Esophagus muscularis mucosa (tissue), 4 donors: ENCODE data around the gene RIMS3. TPM values are rescaled to one million over a fixed set of nuclear protein-coding genes. Genes with fewer than 3 reads are reported as not detected.
A peak's percentile ranks its signal among the peaks of the same experiment; 100 is the strongest.

ENCODE experiments used
- DNase-seq: peaks from one replicate; pipeline ENCODE4 v3.0.0-alpha.2; 2017; ENCODE audit errors: extremely low spot score
- H3K27ac ChIP-seq, 4 donors: fragments of 200-600 bp; sonication (generic); replicated peaks in 1 of 4; 1 replicate in 3 of 4; 2 replicates in 1 of 4; pipeline ENCODE4 v1.5.1; 2016 to 2019; ENCODE audit warnings: mild to moderate bottlenecking in 1 of 4
- H3K27me3 ChIP-seq, 4 donors: fragments of 200-600 bp; sonication (generic); one replicate each; pipeline versions ENCODE4 v1.5.1 to v1.6.0; 2016 to 2019
- H3K36me3 ChIP-seq, 4 donors: fragments of 200-600 bp; sonication (generic); one replicate each; pipeline ENCODE4 v1.5.1; 2016 to 2019
- H3K4me1 ChIP-seq, 4 donors: fragments of 200-600 bp; sonication (generic); one replicate each; pipeline ENCODE4 v1.5.1; 2016 to 2019
- H3K4me3 ChIP-seq, 4 donors: fragments of 200-600 bp; sonication (generic); 1 replicate in 2 of 4; 2 replicates in 2 of 4; pipeline ENCODE4 v1.5.1; 2016 to 2019; ENCODE audit warnings: mild to moderate bottlenecking in 4 of 4, moderate library complexity in 1 of 4
- H3K9me3 ChIP-seq, 4 donors: fragments of 200-600 bp; sonication (generic); 1 replicate in 3 of 4; 2 replicates in 1 of 4; pipeline ENCODE4 v1.5.1; 2016 to 2019
- EP300 ChIP-seq: sonication (generic); formaldehyde crosslinking; IDR thresholded peaks from one replicate; pipeline ENCODE4 v1.6.1; 2017; ENCODE audit warnings: antibody characterized with exemption
- POLR2A ChIP-seq: fragments of 450-650 bp; IDR thresholded peaks from one replicate; pipeline ENCODE4 v1.6.1; 2017; ENCODE audit warnings: antibody characterized with exemption, moderate library complexity, mild to moderate bottlenecking, low read depth
- POLR2AphosphoS5 ChIP-seq, 2 donors: sonication (generic); formaldehyde crosslinking; IDR thresholded peaks; one replicate each; pipeline ENCODE4 v1.6.1; 2017; ENCODE audit warnings: antibody characterized with exemption in 2 of 2
- WGBS: methylation state at CpG from one replicate; pipeline ENCODE4 v1.1.5; 2018; 5-methylcytosine and 5-hydroxymethylcytosine counted together
- intact Hi-C: fragments of 100-400 bp; cut with DNase I; formaldehyde crosslinking; loops from one replicate; pipeline ENCODE4 v1.15.1; 2023
- total RNA-seq, 4 donors: library from RNA; depleted of rRNA; stranded (reverse); fragments of >200 nt; gene quantifications; one replicate each; pipeline versions ENCODE4 v1.1.0 to v1.2.1, GENCODE V29; 2016
- TF ChIP-seq, protein P1 (sequence below), 3 experiments: fragments of 200-600 bp in 2 of 3; fragments of 450-650 bp in 1 of 3; sonication (generic) in 2 of 3; IDR thresholded peaks; one replicate each; pipeline ENCODE4 v1.5.1; 2017 to 2019; ENCODE audit warnings: antibody characterized with exemption in 3 of 3, mild to moderate bottlenecking in 2 of 3, moderate library complexity in 1 of 3

RIMS3 gene
- total RNA-seq, 4 donors from 2014 or later = 5.4 to 15.7 (median 9.2) TPM

- Histone ChIP-seq H3K36me3 (no peaks in the 10 kb centered on the region), H3K27ac (no peak overlapping the region), H3K4me1 (peaks cover 0 to 6% (median 0%) of the 10 kb centered on the region in 4 donors), H3K4me3 (no peak overlapping the region), H3K9me3 (no peaks in the 10 kb centered on the region), H3K27me3 (no peaks in the 10 kb centered on the region)
- 88% methylated on average over 6 of the region's 7 CpGs for WGBS
- intact Hi-C loops = no loop called here
- no peak for DNase-seq
- TF ChIP-seq, protein P1, sequence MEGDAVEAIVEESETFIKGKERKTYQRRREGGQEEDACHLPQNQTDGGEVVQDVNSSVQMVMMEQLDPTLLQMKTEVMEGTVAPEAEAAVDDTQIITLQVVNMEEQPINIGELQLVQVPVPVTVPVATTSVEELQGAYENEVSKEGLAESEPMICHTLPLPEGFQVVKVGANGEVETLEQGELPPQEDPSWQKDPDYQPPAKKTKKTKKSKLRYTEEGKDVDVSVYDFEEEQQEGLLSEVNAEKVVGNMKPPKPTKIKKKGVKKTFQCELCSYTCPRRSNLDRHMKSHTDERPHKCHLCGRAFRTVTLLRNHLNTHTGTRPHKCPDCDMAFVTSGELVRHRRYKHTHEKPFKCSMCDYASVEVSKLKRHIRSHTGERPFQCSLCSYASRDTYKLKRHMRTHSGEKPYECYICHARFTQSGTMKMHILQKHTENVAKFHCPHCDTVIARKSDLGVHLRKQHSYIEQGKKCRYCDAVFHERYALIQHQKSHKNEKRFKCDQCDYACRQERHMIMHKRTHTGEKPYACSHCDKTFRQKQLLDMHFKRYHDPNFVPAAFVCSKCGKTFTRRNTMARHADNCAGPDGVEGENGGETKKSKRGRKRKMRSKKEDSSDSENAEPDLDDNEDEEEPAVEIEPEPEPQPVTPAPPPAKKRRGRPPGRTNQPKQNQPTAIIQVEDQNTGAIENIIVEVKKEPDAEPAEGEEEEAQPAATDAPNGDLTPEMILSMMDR (IDR thresholded peaks at IDR 0.05) = no peak
- TF ChIP-seq POLR2AphosphoS5 (IDR thresholded peaks at IDR 0.05) = no peak
- TF ChIP-seq POLR2A = no peak
- TF ChIP-seq EP300 = no peak
Observed at GRCh38 chr1:40595623-40596022, 69.9 kb downstream of the RIMS3 start.

GRCh38 chr1:40594187-40594531, 71.3 kb downstream of the RIMS3 start:
- Histone ChIP-seq H3K4me3 (no peak overlapping the region), H3K4me1 (peaks cover 0 to 6% (median 0%) of the 10 kb centered on the region in 4 donors), H3K36me3 (no peaks in the 10 kb centered on the region), H3K27me3 (no peaks in the 10 kb centered on the region), H3K27ac (no peak overlapping the region), H3K9me3 (no peaks in the 10 kb centered on the region)
- intact Hi-C loops = no loop called here
- WGBS = 51% methylated on average over 3 of the region's 3 CpGs
- TF ChIP-seq POLR2AphosphoS5 (IDR thresholded peaks at IDR 0.05) = no peak
- TF ChIP-seq EP300 = no peak
- no peak for TF ChIP-seq POLR2A
- TF ChIP-seq, protein P1 (IDR thresholded peaks at IDR 0.05) = no peak
- DNase-seq = no peak

DNA sequence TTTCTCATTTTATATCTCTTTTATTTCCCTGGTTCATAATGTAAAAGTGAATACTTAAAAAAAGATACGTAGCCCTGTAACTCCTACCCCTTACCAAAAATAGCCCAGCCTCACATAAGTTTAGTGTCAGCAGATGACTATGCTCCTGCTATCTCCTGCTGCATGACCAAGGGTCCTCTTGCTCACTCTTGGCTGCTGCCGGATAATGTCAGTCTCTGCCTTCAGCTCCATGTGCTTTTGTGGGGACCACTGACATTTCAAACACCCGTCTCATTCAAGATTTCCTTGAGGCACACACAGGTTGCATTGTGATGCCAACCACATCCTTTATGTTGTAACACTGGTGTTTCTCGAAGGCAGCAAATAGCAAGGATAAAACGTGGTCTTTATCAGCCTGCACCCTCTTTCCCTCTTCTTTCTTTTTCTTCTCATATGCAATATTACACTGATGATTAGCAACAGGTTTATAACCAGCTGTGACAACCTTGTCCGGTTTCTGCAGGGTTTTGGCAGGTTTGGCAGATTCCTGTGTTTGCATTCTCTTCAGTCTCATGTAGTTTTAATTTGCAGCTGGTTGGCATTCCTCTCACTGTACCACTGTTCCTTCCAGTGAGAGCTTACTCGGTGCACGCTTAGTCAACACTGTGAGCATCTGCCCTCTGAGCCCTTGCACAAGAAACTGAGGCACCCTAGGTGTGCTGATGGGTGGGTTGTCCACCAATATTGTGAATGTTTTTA, 71.9 kb downstream of the RIMS3 start:
- H3K27ac ChIP-seq = no peak overlapping the region
- TF ChIP-seq EP300 (no peak), POLR2AphosphoS5 (IDR thresholded peaks at IDR 0.05) (no peak), POLR2A (no peak)
- TF ChIP-seq, protein P1 (IDR thresholded peaks at IDR 0.05) = no peak
- peaks cover 0 to 6% (median 0%) of the 10 kb centered on the region in 4 donors for H3K4me1 ChIP-seq
- no peaks in the 10 kb centered on the region for H3K36me3 ChIP-seq
- DNase-seq = peak; percentile 53
- H3K9me3 ChIP-seq = no peaks in the 10 kb centered on the region
- H3K27me3 ChIP-seq = no peaks in the 10 kb centered on the region
- H3K4me3 ChIP-seq = no peak overlapping the region
- intact Hi-C loops = no loop called here
- WGBS = 28% methylated on average over 8 of the region's 8 CpGs

GRCh38 chr1:40592107-40592803, 73.2 kb downstream of the RIMS3 start:
- no peak overlapping the region for H3K4me3 ChIP-seq
- intact Hi-C loops = no loop called here
- WGBS = 41% methylated on average over 6 of the region's 6 CpGs
- peaks cover 0 to 6% (median 0%) of the 10 kb centered on the region in 4 donors for H3K4me1 ChIP-seq
- no peaks in the 10 kb centered on the region for H3K36me3 ChIP-seq
- no peaks in the 10 kb centered on the region for H3K27me3 ChIP-seq
- peak; percentile 45 for DNase-seq
- H3K27ac ChIP-seq = no peak overlapping the region
- TF ChIP-seq POLR2AphosphoS5 (IDR thresholded peaks at IDR 0.05) = no peak
- TF ChIP-seq POLR2A = no peak
- TF ChIP-seq, protein P1 (IDR thresholded peaks at IDR 0.05) = peak in 2 of 3 experiments; percentile 15 to 25
- H3K9me3 ChIP-seq = no peaks in the 10 kb centered on the region
